Activated T-cell treated with anti-CD3 and anti-CD28 coated beads, Interleukin-2, amount 50 U/mL, for 48 hours (primary cell): Measurements from ENCODE around the gene ACYP1.

ENCODE experiments used
- DNase-seq, 2 experiments: peaks; one replicate each; pipeline ENCODE4 v3.0.0-alpha.2; 2020

The ACYP1 gene

GRCh38 chr14:75040507-75040906, 23.3 kb downstream of the ACYP1 start:
- no peak for DNase-seq

- no peak for DNase-seq
Observed at GRCh38 chr14:75032939-75033338, 30.9 kb downstream of the ACYP1 start.

- no peak for DNase-seq
Observed at GRCh38 chr14:75030147-75030546, 33.7 kb downstream of the ACYP1 start.

DNA sequence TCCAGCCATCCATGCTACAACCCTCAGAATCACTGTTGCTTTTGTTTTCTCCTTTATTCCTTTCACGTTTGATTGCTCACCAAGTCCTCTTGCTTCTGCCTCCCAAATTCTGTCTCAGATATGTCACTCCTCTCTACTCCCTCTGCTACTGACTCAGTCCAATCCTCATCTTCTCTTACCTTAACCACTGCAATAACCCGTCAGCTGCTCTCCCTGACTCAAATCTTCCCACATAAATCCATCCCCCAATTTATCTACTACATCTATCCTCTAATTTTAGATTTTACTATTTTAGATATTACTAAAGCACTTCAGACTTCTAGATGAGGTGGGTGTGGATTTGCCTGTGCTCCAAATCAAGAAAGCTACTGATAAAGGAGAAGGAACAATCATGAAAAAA, 37.9 kb downstream of the ACYP1 start:
- no peak for DNase-seq

DNA sequence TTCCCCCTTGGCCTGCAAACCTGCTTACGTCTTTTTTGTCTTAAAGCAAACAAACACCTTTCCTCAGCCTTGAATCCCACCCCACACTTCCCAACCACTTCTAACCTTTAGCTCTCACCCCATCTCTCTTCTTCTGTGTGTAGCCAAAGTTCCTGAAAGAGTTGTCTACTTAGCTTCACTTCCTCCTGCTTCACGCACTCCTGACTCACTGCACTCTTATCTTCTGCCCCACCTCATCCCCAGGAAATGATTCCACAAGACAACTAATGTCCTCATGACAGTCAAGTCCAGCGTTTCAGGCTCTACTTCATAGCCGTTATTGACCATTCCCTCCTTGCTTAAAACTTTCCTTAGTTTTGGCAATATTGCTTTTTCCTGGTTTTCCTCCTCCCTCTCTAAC, 38.7 kb downstream of the ACYP1 start:
- DNase-seq: no peak

DNA sequence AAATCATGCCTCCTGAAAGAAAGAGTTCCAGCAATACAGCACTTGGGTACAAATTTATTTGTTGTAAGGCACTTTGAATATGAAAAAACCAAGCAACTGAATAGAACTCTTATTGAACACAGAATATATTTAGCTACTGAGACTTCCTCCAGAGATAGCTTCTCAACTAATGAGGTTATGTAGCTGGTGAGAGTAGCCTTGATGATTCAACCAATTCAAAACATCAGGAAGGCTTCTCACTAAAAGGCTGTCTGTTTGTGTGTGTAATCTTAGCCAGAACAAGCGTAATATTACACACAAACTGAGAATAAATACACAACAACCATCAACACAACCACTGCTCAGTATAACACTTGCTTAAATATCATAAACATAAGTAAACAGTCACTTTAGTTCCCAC, 40.7 kb downstream of the ACYP1 start:
- DNase-seq: no peak

DNA sequence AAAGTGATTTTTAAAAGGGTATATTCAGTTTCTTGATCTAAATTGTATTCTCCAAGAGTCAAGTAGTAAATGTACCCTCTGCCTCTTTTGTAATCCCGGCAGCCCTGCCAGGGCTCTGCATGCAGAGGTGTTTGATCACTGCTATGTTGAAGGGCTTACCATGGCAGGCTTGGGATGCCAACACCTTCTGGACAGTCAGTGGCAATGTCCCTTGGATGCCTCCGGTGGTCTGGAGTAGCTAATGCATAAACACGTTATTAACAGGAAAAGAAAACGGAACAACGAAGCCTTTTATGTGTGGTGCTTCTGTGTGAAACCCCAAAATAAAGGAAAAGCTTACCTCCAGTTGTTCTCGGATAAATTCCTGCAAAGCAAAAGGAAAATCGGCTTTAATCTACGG, 41.2 kb downstream of the ACYP1 start:
- no peak for DNase-seq

DNA sequence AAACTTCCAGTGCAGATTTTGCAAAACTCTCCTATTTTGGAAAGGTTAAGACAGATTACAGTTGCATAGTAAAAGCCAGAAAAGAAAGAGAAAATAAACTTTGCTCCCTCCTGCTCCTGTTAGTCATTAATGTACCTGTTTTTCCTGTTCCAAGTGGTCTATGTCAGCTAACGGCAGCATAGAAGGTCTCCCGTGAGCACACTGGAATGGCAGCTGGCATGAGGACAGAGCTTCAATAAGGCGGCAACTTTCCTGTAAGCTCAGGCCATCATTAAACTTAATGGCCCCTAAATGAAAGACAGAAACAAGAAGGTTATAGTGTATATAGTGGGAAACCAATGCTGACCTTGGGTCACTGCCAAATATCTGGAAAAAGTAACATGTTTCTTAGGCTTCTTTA, 45.1 kb downstream of the ACYP1 start:
- no peak for DNase-seq

GRCh38 chr14:75016815-75017214, 47.0 kb downstream of the ACYP1 start:
- no peak for DNase-seq

DNA sequence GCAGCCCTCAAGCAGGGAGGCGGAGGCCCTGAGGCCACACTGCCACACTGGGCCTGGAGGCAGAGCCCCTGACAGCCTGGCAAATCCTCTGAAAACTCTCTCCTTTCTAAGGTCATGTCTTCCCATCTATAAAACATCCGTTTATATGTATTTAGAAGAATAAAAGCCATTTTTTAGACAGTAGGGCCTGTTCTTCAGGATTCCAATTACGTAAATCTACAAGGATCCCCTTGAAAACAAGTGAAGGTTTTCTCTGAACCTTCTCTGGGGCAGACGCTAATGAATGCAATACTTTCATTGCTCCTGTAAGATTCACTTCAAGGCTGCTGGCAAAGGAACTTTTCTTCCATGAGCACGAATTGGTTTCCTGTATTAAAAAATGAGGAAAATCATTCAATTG, 48.3 kb downstream of the ACYP1 start:
- DNase-seq: no peak

DNA sequence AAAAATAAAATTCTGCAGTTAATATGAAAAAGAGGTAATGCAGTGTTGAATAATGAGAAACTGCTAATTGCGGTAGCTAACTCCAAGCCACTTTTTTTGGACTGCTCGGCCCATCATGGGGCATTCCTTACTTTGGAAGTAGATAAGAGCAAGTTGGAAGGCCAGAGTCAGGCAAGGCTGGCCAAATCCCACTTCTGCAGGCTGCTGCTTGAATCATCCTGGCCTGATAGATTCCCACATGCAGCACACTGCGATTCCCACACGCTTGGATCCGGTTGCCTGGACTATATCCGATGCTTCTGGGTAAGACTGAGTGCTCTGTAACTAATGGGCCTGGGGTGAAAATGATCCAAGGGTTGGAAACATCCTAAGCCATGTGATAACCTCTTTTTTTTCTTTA, 50.5 kb downstream of the ACYP1 start:
- DNase-seq: no peak

DNA sequence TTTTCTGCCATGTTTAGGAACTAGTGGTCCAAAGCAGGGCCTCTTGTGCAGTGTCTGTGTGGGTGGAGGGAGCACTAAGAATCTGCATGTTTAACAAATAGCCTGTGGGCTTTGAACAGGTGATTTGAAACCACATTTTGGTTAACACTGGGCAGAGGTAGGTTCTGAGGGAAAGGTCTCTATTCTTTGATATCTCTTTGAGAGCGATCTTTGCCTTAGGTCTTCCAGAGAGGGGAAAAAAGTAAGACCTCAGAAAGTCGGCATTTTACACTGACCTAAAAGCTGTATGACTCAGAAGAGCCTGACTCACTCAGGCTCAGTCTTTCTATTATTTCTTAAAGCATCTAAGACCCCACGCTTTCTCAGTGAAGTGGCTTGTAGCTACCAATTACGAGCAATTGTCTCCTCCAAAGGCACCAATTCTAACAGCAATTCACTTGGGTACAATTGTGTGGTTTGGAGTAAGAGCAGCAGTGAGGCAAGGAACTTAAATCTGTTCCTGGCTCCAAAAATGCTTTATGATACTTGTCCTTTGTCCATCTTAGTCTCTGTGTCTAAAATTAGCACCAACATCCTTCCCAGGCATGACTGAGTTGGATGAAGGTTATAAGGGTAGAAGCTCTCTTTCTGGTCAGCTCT, 52.3 kb downstream of the ACYP1 start:
- DNase-seq: peak in 1 of 2 experiments; percentile 30

- DNase-seq: no peak
Observed at GRCh38 chr14:75010472-75011093, 53.2 kb downstream of the ACYP1 start.

GRCh38 chr14:75009176-75009575, 54.6 kb downstream of the ACYP1 start:
- no peak for DNase-seq

GRCh38 chr14:75005357-75005756, 58.5 kb downstream of the ACYP1 start:
- DNase-seq: no peak

DNA sequence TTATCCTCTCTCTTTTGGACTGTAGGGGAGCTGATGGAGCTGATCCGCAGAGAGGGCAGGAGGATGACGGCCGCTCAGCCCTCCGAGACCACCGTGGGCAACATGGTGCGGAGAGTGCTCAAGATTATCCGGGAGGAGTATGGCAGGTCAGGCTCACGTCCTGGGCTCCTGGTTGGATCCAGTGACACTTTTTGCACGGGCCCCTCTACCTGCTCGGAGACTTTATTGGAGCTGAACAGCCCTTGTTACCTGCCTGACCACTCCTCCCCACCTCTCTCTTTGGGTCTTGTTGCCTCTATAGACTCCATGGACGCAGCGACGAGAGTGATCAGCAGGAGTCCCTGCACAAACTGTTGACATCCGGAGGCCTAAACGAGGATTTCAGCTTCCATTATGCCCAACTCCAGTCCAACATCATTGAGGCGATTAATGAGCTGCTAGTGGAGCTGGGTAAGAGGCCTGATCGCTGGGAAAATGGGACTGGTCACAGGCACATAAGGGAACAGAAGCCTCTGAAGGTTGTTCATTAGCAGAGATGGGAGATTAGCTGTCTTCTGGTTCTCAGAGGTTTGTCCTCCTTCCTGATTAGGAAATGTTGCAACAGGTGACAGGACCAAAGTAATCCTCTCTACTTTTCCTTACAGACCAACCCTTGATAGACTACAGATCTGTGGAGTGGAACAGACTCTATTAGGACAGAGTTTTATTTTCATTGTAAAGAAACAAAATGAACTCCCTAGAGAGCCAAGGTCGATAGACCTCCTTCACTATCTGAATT, 60.4 kb downstream of the ACYP1 start:
- DNase-seq: peak in 1 of 2 experiments; percentile 30
